ENCODE data around the gene KLHL40. TPM values are rescaled to one million over a fixed set of nuclear protein-coding genes. Genes with fewer than 3 reads are reported as not detected.

KLHL40 gene
- polyA plus RNA-seq, 5 donors: 6.6 TPM; not detected in 4

- DNase-seq: no peak
Observed at GRCh38 chr3:42668413-42668760, 16.9 kb upstream of the KLHL40 start.

GRCh38 chr3:42668793-42669217 is 16.5 kb upstream of the KLHL40 start:
- DNase-seq: no peak

GRCh38 chr3:42670051-42670576 is 15.2 kb upstream of the KLHL40 start:
- DNase-seq: no peak

- no peak for DNase-seq
Observed at GRCh38 chr3:42670670-42671069, 14.7 kb upstream of the KLHL40 start.

- no peak for DNase-seq
Observed at GRCh38 chr3:42672515-42672914, 12.8 kb upstream of the KLHL40 start.

- no peak for DNase-seq
Observed at GRCh38 chr3:42673082-42673481, 12.3 kb upstream of the KLHL40 start.

GRCh38 chr3:42674146-42674545 is 11.2 kb upstream of the KLHL40 start:
- DNase-seq: no peak

- DNase-seq: no peak
Observed at GRCh38 chr3:42675909-42676308, 9.4 kb upstream of the KLHL40 start.

GRCh38 chr3:42678447-42678846 is 6.9 kb upstream of the KLHL40 start:
- no peak for DNase-seq

- DNase-seq: no peak
Observed at GRCh38 chr3:42680271-42680670, 5.1 kb upstream of the KLHL40 start.

- DNase-seq: no peak
Observed at GRCh38 chr3:42680806-42681205, 4.5 kb upstream of the KLHL40 start.

GRCh38 chr3:42681361-42682038 is 3.8 kb upstream of the KLHL40 start:
- DNase-seq: no peak

- DNase-seq: no peak
Observed at GRCh38 chr3:42682301-42683070, 2.9 kb upstream of the KLHL40 start.

- no peak for DNase-seq
Observed at GRCh38 chr3:42683875-42684598, 1.3 kb upstream of the KLHL40 start.

GRCh38 chr3:42684632-42685362 is 540 bp upstream of the KLHL40 start:
- no peak for DNase-seq

GRCh38 chr3:42685891-42686820 is 819 bp downstream of the KLHL40 start:
- DNase-seq: no peak

GRCh38 chr3:42686832-42687650 is 1.7 kb downstream of the KLHL40 start:
- DNase-seq: no peak

- DNase-seq: no peak
Observed at GRCh38 chr3:42688016-42688415, 2.7 kb downstream of the KLHL40 start.

GRCh38 chr3:42688487-42689420 is 3.4 kb downstream of the KLHL40 start:
- DNase-seq: no peak

Data from right lung (tissue), 5 donors.